CD4-positive, alpha-beta T cell treated with Interleukin-6 for 4 hours (primary cell): Measurements from ENCODE around the gene YOD1.

Experiments
- DNase-seq: peaks from one replicate; pipeline ENCODE4 v3.0.0-alpha.2; 2020; ENCODE audit warnings: mixed read lengths

Gene YOD1

DNA sequence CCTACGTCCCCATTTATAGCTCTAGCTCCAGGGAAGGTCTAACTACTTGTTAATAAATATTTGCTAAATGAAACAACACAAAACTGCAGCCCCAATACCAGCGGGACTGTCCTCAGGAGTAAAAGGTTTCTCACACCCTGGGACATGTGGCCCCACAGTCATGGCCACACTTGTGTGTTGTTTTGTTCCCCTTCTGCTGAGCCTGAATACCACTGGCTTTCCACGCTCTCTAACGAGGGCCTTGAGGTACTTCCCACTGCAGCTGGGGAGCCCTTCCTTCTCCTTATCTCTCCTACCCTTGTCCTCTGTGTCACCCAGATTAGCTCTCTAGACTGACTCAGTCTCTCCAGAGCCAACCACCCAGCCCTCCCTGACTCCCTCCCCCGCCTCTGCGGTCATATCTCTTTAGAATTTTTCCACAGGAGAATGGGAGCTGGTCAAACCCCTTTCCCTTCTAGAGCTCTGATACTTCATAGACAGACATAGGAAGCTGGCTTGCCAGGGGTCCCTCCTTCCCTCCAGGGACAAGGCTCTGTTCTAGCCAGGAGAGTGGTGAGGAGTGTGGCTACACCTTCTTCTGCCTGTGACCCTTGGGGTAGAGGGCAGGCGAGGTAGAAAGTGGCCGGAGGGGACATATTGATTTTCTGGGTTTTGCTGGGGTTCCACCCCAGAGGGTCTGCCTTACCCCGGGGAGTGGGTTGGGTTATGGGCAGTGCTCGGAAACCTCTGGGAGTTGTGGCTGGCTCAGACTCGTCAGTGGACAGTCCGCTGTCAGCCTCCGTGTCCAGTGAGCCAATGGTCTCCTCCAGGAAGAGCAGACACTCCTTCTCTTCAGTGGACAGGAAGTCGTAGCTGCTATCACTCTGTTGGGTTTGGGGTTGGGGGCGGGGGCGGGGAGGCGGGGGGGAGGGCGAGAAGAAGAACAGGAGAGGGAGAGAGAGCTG is 26.5 kb downstream of the YOD1 start:
- no peak for DNase-seq

DNA sequence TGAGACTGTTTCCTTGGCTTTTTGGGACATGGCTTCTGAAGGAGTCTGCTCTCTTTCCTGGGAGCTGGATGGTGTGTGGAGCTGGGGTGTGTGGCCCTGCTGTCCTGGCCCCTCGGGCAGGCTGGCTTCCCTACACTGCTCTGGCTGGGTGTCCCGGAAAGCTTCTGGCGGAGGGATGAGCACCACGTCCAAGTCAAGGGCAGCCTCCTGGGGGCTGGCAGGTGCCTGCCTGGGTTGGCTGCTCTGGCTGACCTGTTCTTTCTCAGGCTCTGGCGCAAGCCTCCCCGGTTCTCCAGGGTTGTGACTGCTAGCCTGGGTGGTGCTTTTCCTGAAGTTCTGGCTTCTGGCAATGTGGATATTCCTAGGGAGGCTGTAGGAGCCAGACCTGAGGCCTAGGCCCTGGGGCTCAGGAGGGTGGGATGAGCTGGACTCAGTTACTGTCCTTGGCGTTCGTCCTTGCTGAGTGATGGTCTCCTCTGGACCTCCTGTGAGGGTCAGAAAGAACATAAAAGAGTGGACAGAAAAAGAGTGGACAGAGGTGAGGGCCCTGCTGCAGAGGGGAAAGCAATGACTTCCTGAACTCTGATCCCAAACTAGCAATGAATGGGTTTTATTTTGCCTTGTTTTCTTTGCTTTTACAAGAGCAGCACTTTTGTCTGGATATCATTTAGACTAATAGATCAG is 27.9 kb downstream of the YOD1 start:
- no peak for DNase-seq

DNA sequence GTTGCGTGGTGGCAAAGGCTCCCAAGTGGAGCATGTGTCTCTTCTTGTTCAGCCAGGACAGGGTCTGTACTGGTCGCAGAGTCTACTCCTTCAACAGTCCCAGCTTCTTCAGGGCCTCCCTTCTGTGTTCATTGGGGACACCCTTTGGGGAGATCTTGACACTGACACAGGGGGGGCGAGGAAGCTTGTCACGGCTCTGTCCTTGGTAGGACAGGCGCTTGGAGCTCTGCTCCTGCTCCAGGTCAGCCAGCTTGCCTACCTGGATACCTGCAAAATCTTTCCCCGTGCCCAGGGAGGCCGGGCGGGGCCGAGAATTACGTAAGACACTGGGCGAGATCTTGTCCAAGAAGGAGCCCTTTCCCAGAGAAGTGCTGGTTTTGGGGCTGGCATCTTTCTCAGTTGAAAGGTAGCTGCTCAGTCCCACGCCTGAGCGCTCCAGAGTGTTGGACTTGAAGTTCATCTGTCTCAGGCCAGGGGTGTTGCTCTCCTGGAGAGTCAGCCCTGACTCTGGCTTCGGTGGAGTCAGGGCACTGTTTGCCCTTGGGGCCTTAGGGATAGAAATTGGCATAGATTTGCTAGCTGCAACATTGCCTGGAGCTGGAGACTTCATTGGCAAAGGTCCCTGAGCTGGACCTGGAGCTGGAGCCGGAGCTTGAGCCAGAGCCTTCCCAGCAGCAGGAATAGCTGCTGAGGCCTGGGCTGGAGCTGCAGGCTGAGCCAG is 29.0 kb downstream of the YOD1 start:
- no peak for DNase-seq

DNA sequence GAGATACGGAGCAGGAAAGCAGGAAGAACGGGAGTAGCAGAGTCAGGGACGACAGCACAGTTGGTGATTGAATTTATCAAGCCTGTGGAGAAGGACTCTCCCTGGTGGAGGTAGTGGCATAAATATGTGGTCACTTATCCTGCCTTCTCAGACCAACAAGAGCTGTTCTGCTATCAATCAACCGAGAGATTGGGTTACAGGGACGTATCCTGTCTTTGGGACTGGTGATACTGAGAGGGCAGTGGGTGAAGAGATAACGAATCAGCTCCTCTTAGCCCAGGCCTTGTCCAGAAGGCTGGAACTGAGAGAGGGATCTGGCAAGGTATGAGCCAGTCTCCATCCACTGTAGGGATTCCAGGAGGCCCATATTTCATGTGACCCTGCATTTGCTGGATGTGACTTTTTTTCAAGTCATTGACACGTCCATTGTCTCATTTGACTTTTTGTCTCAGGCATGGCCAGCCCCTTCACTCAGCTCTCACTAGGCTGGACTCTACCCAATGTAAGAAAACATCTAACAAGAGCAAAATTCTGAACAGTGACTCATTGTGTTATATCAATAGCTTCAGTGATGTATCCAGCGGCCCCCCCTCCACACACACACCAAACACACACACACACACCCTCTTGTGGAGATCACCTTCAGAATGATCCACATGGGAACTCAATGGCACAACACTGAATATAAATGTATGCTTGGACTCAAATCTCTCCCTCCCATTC is 29.7 kb downstream of the YOD1 start:
- no peak for DNase-seq

- DNase-seq = no peak
Observed at GRCh38 chr1:207020709-207021107, 30.3 kb downstream of the YOD1 start.

GRCh38 chr1:207020065-207020708 is 30.8 kb downstream of the YOD1 start:
- DNase-seq = no peak

GRCh38 chr1:207019661-207020060 is 31.3 kb downstream of the YOD1 start:
- no peak for DNase-seq

- DNase-seq = no peak
Observed at GRCh38 chr1:207019161-207019560, 31.8 kb downstream of the YOD1 start.

GRCh38 chr1:207018707-207019106 is 32.3 kb downstream of the YOD1 start:
- no peak for DNase-seq

- no peak for DNase-seq
Observed at GRCh38 chr1:207017615-207018559, 33.1 kb downstream of the YOD1 start.

GRCh38 chr1:207015791-207016190 is 35.2 kb downstream of the YOD1 start:
- no peak for DNase-seq

DNA sequence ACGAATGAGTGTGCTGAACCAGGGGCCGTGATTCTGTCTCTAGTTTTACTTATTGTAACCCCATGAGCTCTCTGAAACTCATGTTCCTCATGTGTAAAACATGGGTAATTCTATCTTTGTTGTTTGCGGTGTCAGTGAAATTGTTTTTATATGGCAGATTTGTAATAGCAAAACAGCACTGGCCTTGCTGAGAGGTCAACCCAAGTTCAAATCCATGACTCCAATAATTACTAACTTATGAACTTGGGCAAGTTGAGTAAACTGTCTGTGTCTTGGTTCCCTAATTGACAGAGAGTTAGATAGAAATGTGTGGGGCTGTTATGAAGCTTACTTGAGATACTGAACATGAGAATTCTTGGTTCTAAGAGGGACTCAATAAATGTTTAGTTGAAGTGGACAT is 36.3 kb downstream of the YOD1 start:
- no peak for DNase-seq

DNA sequence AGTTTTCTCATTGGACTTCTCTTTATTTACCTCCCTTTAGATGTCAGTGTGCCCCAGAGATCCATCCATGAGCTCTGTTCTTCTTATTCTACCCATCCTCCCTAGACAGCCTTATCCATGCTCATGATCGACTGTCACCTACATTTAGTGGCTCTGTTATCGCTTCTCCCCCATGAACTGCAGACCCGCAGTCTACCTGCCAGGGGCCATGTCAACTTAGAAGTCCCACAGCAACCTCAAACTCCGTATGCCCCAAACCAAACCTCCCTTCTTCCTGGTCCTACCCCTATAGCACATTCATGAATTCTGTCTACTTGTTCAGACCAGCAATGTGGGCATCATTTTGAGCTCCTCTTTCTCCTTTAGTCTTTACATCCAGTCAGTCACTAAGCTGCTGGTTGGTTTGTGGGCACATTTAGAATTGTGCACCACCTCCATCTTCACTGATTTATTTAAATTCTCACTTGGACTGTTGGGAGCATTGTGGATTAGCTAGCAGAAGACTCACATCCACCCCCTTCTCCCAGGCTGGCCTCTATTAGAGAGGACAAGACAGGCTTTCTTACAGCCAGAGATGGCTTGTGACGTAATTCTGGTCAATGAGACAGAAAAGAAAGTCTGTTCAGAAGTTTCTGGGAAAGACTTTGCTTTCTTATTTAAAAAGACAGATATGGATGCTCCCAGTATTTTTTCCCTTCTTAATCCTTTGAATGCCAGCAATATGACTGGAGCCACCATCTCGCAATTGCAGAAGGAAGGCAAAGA is 37.5 kb downstream of the YOD1 start:
- no peak for DNase-seq

- no peak for DNase-seq
Observed at GRCh38 chr1:207010726-207011125, 40.3 kb downstream of the YOD1 start.

- DNase-seq = no peak
Observed at GRCh38 chr1:207009945-207010344, 41.1 kb downstream of the YOD1 start.

DNA sequence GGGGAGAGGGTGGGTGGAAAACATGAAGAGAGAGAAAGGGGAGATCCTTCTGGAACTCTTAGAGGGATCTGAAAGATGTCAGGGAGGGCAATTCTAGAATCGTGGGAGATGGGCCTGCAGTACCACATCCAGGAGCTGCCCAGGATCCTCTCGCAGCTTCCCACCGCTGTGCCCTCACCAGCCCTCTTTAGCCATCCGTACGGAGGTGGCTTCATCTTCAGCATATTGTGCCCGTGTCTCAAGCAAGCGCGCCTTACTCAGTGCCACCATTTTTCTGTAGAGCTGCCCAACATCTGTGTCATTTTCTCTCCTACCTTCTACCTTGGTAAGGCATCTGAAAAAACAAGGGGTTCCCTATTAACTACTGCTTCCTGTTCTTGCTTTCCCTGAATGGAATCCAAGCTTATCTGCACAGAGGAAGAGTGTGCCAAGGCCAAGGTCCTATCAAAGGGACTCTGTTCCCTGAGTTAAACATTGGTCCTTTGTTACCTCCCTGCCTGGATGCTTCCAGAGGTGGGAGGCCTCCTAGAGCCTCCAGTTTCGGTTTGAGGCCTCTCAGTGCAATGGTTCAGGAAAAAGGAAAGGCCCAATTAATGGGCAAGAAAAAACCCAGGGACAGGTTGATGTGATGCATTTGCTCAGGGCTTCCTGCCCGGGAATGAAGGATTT is 41.7 kb downstream of the YOD1 start:
- DNase-seq = no peak

- no peak for DNase-seq
Observed at GRCh38 chr1:207007352-207008033, 43.5 kb downstream of the YOD1 start.

DNA sequence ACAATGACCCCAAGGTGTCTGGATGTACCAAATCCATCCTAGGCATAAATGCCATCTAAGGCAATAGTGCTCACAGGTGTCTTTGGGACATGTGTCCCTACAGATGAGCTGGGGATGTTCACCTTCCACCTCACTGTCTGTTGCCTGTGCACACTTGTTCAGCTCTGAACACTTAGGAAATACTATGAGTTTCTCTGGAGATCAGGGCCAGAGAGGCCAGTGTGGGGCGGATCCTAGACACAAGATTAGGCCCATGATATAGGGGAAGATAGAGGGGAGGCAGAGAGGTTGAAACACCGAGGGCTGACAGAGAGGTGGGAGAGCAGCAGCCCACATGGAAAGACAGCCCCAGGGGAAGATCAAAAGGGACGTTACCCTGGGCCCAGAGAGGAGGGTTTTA is 44.1 kb downstream of the YOD1 start:
- no peak for DNase-seq

- DNase-seq = no peak
Observed at GRCh38 chr1:207006083-207006482, 44.9 kb downstream of the YOD1 start.
